GM23338 (cell line): ENCODE measurements around the gene OSER1.

ENCODE experiments used
- CTCF ChIP-seq, 2 experiments: fragments of 200-600 bp in 1 of 2; sonication (generic) in 1 of 2; conservative IDR thresholded peaks; 2 replicates each; pipeline versions ENCODE4 v1.5.1 to v1.6.1; 2016 to 2017; ENCODE audit warnings: antibody characterized with exemption in 2 of 2, low read depth in 2 of 2, mild to moderate bottlenecking in 2 of 2, moderate library complexity in 1 of 2
- ETS1 ChIP-seq: IDR thresholded peaks from 2 replicates; pipeline ENCODE4 v1.6.1; 2016; ENCODE audit warnings: antibody characterized with exemption
- EZH2 ChIP-seq: fragments of 200-600 bp; sonication (generic); IDR thresholded peaks from one replicate; pipeline ENCODE4 v1.8.0; 2017; ENCODE audit warnings: antibody characterized with exemption, mild to moderate bottlenecking, low read depth; ENCODE audit not compliant: unreplicated experiment
- EZH2phosphoT487 ChIP-seq: fragments of 200-600 bp; sonication (generic); IDR thresholded peaks from one replicate; pipeline ENCODE4 v1.8.1; 2018; ENCODE audit warnings: antibody characterized with exemption; ENCODE audit not compliant: unreplicated experiment
- POLR2AphosphoS5 ChIP-seq: IDR thresholded peaks from 2 replicates; pipeline ENCODE4 v1.6.1; 2016; ENCODE audit warnings: antibody characterized with exemption, low read depth
- ZNF462 ChIP-seq: fragments of 250-450 bp; sonication (Bioruptor Pico); IDR thresholded peaks from 2 replicates; pipeline ENCODE4 v1.5.0; 2020; ENCODE audit warnings: mild to moderate bottlenecking, moderate library complexity

GRCh38 chr20:44182135-44182765 is 28.3 kb downstream of the OSER1 start:
- TF ChIP-seq CTCF (conservative IDR thresholded peaks at IDR 0.05; ENCODE audit: low read depth in 2 of 2) (no peak), POLR2AphosphoS5 (no peak), EZH2phosphoT487 (no peak), ZNF462 (CRISPR knock-in tag) (no peak), EZH2 (no peak), ETS1 (no peak)
